GM23338 (cell line): Measurements from ENCODE around the gene ZSWIM1. TPM values are rescaled to one million over a fixed set of nuclear protein-coding genes. Genes with fewer than 3 reads are reported as not detected.

Experiments used
- ATAC-seq: fragments of 200-7000 bp; cut with Tn5 transposase; 3 replicates; pipeline ENCODE4 v1.9.1; 2020
- DNase-seq: peaks from one replicate; pipeline ENCODE4 v3.0.0-alpha.2; 2015; ENCODE audit warnings: low spot score
- H2AFZ ChIP-seq: fragments of 200-600 bp; sonication (generic); 2 replicates; pipeline ENCODE4 v1.8.0; 2016; ENCODE audit warnings: antibody characterized with exemption, mild to moderate bottlenecking, moderate library complexity
- H3F3A ChIP-seq: fragments of 200-600 bp; sonication (generic); replicated peaks from 2 replicates; pipeline ENCODE4 v1.8.0; 2017; ENCODE audit warnings: antibody characterized with exemption, mixed run types, low read depth
- H3K27ac ChIP-seq: fragments of 200-600 bp; sonication (generic); 2 replicates; pipeline ENCODE4 v1.6.1; 2016; ENCODE audit warnings: low read depth
- H3K27me3 ChIP-seq: fragments of 200-600 bp; sonication (generic); 2 replicates; pipeline ENCODE4 v1.8.0; 2016; ENCODE audit warnings: mild to moderate bottlenecking, mixed run types, moderate library complexity; ENCODE audit not compliant: insufficient read depth
- H3K36me3 ChIP-seq: fragments of 200-600 bp; sonication (generic); 2 replicates; pipeline ENCODE4 v1.8.0; 2016; ENCODE audit warnings: mild to moderate bottlenecking; ENCODE audit not compliant: insufficient read depth
- H3K4me1 ChIP-seq: fragments of 200-600 bp; sonication (generic); 2 replicates; pipeline ENCODE4 v1.8.0; 2016; ENCODE audit warnings: mild to moderate bottlenecking, moderate library complexity; ENCODE audit not compliant: insufficient read depth
- H3K4me2 ChIP-seq: fragments of 200-600 bp; sonication (generic); 2 replicates; pipeline ENCODE4 v1.7.1; 2017; ENCODE audit warnings: mixed run types
- H3K4me3 ChIP-seq: fragments of 200-600 bp; sonication (generic); 2 replicates; pipeline ENCODE4 v1.6.1; 2016; ENCODE audit warnings: mixed run types
- H3K79me2 ChIP-seq: fragments of 200-600 bp; sonication (generic); replicated peaks from 2 replicates; pipeline ENCODE4 v1.8.0; 2017; ENCODE audit warnings: mild to moderate bottlenecking; ENCODE audit not compliant: insufficient read depth
- H3K9me2 ChIP-seq: fragments of 200-600 bp; sonication (generic); 2 replicates; pipeline ENCODE4 v1.8.0; 2017; ENCODE audit not compliant: insufficient read depth
- H4K20me1 ChIP-seq: fragments of 200-600 bp; sonication (generic); replicated peaks from 2 replicates; pipeline ENCODE4 v1.8.0; 2017; ENCODE audit warnings: mild to moderate bottlenecking; ENCODE audit not compliant: insufficient read depth
- H3K27ac Mint-ChIP-seq: 2 replicates; pipeline ENCODE4 v1.8.0; 2020; ENCODE audit warnings: inconsistent platforms, mild to moderate bottlenecking, moderate library complexity, mixed read lengths
- H3K27me3 Mint-ChIP-seq: 3 replicates; pipeline ENCODE4 v1.8.0; 2022; ENCODE audit warnings: low read depth, mild to moderate bottlenecking, moderate library complexity, mixed read lengths, inconsistent platforms; ENCODE audit not compliant: insufficient read depth, poor library complexity
- H3K36me3 Mint-ChIP-seq: 3 replicates; pipeline ENCODE4 v1.8.0; 2021; ENCODE audit warnings: low read depth, mild to moderate bottlenecking, inconsistent platforms, moderate library complexity, mixed read lengths
- H3K4me1 Mint-ChIP-seq: 3 replicates; pipeline ENCODE4 v1.8.0; 2020; ENCODE audit warnings: mild to moderate bottlenecking, inconsistent platforms, mixed read lengths
- H3K4me3 Mint-ChIP-seq: 3 replicates; pipeline ENCODE4 v1.8.0; 2021; ENCODE audit warnings: moderate library complexity, mild to moderate bottlenecking, inconsistent platforms, mixed read lengths
- H3K9me3 Mint-ChIP-seq: 3 replicates; pipeline ENCODE4 v1.8.0; 2020; ENCODE audit warnings: moderate library complexity, mild to moderate bottlenecking, inconsistent platforms, mixed read lengths
- CREB1 ChIP-seq: fragments of 250-450 bp; sonication (Bioruptor Pico); IDR thresholded peaks from 2 replicates; pipeline ENCODE4 v1.5.0; 2020; ENCODE audit warnings: low read depth, mild to moderate bottlenecking, moderate library complexity
- EZH2 ChIP-seq: fragments of 200-600 bp; sonication (generic); IDR thresholded peaks from one replicate; pipeline ENCODE4 v1.8.0; 2017; ENCODE audit warnings: antibody characterized with exemption, mild to moderate bottlenecking, low read depth; ENCODE audit not compliant: unreplicated experiment
- EZH2phosphoT487 ChIP-seq: fragments of 200-600 bp; sonication (generic); IDR thresholded peaks from one replicate; pipeline ENCODE4 v1.8.1; 2018; ENCODE audit warnings: antibody characterized with exemption; ENCODE audit not compliant: unreplicated experiment
- JUNB ChIP-seq: IDR thresholded peaks from one replicate; pipeline ENCODE4 v1.6.1; 2016; ENCODE audit warnings: antibody characterized with exemption; ENCODE audit not compliant: unreplicated experiment
- NANOG ChIP-seq: IDR thresholded peaks from 2 replicates; pipeline ENCODE4 v1.6.1; 2016; ENCODE audit warnings: antibody characterized with exemption, borderline replicate concordance
- POLR2AphosphoS5 ChIP-seq: IDR thresholded peaks from 2 replicates; pipeline ENCODE4 v1.6.1; 2016; ENCODE audit warnings: antibody characterized with exemption, low read depth
- STAT1 ChIP-seq: IDR thresholded peaks from one replicate; pipeline ENCODE4 v1.6.1; 2016; ENCODE audit warnings: antibody characterized with exemption; ENCODE audit not compliant: unreplicated experiment
- ZNF114 ChIP-seq: fragments of 250-450 bp; sonication (Bioruptor Pico); IDR thresholded peaks from 2 replicates; pipeline ENCODE4 v1.5.0; 2020; ENCODE audit warnings: mild to moderate bottlenecking, moderate library complexity
- ZNF331 ChIP-seq: fragments of 250-450 bp; sonication (Bioruptor Pico); IDR thresholded peaks from 2 replicates; pipeline ENCODE4 v1.5.0; 2020; ENCODE audit warnings: low read depth, mild to moderate bottlenecking, moderate library complexity
- polyA plus RNA-seq: library from polyadenylated mRNA; unstranded; fragments of >200 nt; fragmentation: Nextera tagmentation; extraction: Ambion mirVana; gene quantifications from 2 replicates; pipeline ENCODE4 v1.2.1, GENCODE V29; 2016
- total RNA-seq: library from RNA; depleted of rRNA; stranded (reverse); fragments of >200 nt; shearing (Covaris generic); gene quantifications from 2 replicates; pipeline ENCODE4 v1.2.3, GENCODE V29; 2014
- TF ChIP-seq, protein P1 (sequence below), 2 experiments: fragments of 200-600 bp in 1 of 2; sonication (generic) in 1 of 2; conservative IDR thresholded peaks; 2 replicates each; pipeline versions ENCODE4 v1.5.1 to v1.6.1; 2016 to 2017; ENCODE audit warnings: antibody characterized with exemption in 2 of 2, low read depth in 2 of 2, mild to moderate bottlenecking in 2 of 2, moderate library complexity in 1 of 2
- TF ChIP-seq, protein P2 (sequence below): IDR thresholded peaks from 2 replicates; pipeline ENCODE4 v1.6.1; 2016; ENCODE audit warnings: antibody characterized with exemption
- TF ChIP-seq, protein P3 (sequence below): fragments of 250-450 bp; sonication (Bioruptor Pico); IDR thresholded peaks from 2 replicates; pipeline ENCODE4 v1.5.0; 2020; ENCODE audit warnings: mild to moderate bottlenecking, moderate library complexity
- TF ChIP-seq, protein P4 (sequence below): IDR thresholded peaks from one replicate; pipeline ENCODE4 v1.6.1; 2018; ENCODE audit warnings: antibody characterized with exemption; ENCODE audit not compliant: unreplicated experiment

The ZSWIM1 gene
- total and polyA plus RNA-seq, 2 experiments from 2014 or later: 11.5 to 16.2 TPM

DNA sequence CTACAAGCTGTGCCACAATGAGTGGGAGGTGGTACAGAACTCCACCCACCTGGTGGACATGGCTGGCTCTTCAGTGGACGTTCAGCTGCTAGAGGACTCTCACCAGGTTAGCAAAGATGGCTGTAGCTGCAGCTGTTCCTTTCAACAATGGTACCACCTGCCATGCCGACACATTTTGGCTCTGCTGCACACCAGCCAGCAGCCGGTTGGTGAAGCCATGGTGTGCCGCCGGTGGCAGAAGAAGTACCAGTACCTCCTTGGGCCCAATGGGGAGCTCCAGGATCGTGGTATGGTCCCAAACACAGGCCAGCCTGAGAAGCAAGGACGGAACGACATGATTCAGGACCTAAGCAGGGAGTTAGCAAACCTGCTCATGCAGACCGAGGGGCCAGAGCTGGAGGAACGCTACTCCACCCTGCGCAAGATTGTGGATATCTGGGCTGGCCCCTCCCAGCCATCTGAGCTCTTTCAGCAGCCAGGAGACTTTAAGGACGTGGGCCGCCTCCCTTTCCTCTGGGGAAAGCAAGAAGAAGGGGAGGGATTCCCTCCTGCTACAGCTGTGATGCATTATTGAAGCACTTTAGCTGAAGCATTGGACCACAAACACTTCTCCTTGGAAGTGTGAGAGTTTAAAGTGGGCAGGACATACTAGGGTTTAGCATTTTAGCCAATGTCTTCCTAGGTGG is 2.8 kb upstream of the ZSWIM1 start:
- Mint-ChIP-seq H3K4me1 (peaks cover 8% of the 10 kb centered on the region; the same call in 2 of the 3 replicates), H3K27ac (no peak overlapping the region), H3K27me3 (peaks cover 6% of the 10 kb centered on the region), H3K9me3 (peaks cover 4% of the 10 kb centered on the region; the same call in 1 of the 3 replicates), H3K4me3 (no peak overlapping the region), H3K36me3 (peaks cover 17% of the 10 kb centered on the region)
- Histone ChIP-seq H2AFZ (no peak overlapping the region), H3K79me2 (peaks cover 14% of the 10 kb centered on the region), H3K4me3 (no peak overlapping the region), H3K27me3 (no peaks in the 10 kb centered on the region), H3F3A (no peaks in the 10 kb centered on the region), H3K4me1 (no peaks in the 10 kb centered on the region), H3K4me2 (no peak overlapping the region), H3K36me3 (no peaks in the 10 kb centered on the region), H3K9me2 (no peaks in the 10 kb centered on the region), H3K27ac (no peak overlapping the region), H4K20me1 (peaks cover 11% of the 10 kb centered on the region; the same call in 1 of the 2 replicates)
- TF ChIP-seq, protein P1, sequence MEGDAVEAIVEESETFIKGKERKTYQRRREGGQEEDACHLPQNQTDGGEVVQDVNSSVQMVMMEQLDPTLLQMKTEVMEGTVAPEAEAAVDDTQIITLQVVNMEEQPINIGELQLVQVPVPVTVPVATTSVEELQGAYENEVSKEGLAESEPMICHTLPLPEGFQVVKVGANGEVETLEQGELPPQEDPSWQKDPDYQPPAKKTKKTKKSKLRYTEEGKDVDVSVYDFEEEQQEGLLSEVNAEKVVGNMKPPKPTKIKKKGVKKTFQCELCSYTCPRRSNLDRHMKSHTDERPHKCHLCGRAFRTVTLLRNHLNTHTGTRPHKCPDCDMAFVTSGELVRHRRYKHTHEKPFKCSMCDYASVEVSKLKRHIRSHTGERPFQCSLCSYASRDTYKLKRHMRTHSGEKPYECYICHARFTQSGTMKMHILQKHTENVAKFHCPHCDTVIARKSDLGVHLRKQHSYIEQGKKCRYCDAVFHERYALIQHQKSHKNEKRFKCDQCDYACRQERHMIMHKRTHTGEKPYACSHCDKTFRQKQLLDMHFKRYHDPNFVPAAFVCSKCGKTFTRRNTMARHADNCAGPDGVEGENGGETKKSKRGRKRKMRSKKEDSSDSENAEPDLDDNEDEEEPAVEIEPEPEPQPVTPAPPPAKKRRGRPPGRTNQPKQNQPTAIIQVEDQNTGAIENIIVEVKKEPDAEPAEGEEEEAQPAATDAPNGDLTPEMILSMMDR (conservative IDR thresholded peaks at IDR 0.05; ENCODE audit: low read depth in 2 of 2): no peak
- TF ChIP-seq, protein P2, sequence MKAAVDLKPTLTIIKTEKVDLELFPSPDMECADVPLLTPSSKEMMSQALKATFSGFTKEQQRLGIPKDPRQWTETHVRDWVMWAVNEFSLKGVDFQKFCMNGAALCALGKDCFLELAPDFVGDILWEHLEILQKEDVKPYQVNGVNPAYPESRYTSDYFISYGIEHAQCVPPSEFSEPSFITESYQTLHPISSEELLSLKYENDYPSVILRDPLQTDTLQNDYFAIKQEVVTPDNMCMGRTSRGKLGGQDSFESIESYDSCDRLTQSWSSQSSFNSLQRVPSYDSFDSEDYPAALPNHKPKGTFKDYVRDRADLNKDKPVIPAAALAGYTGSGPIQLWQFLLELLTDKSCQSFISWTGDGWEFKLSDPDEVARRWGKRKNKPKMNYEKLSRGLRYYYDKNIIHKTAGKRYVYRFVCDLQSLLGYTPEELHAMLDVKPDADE: no peak
- TF ChIP-seq, protein P3, sequence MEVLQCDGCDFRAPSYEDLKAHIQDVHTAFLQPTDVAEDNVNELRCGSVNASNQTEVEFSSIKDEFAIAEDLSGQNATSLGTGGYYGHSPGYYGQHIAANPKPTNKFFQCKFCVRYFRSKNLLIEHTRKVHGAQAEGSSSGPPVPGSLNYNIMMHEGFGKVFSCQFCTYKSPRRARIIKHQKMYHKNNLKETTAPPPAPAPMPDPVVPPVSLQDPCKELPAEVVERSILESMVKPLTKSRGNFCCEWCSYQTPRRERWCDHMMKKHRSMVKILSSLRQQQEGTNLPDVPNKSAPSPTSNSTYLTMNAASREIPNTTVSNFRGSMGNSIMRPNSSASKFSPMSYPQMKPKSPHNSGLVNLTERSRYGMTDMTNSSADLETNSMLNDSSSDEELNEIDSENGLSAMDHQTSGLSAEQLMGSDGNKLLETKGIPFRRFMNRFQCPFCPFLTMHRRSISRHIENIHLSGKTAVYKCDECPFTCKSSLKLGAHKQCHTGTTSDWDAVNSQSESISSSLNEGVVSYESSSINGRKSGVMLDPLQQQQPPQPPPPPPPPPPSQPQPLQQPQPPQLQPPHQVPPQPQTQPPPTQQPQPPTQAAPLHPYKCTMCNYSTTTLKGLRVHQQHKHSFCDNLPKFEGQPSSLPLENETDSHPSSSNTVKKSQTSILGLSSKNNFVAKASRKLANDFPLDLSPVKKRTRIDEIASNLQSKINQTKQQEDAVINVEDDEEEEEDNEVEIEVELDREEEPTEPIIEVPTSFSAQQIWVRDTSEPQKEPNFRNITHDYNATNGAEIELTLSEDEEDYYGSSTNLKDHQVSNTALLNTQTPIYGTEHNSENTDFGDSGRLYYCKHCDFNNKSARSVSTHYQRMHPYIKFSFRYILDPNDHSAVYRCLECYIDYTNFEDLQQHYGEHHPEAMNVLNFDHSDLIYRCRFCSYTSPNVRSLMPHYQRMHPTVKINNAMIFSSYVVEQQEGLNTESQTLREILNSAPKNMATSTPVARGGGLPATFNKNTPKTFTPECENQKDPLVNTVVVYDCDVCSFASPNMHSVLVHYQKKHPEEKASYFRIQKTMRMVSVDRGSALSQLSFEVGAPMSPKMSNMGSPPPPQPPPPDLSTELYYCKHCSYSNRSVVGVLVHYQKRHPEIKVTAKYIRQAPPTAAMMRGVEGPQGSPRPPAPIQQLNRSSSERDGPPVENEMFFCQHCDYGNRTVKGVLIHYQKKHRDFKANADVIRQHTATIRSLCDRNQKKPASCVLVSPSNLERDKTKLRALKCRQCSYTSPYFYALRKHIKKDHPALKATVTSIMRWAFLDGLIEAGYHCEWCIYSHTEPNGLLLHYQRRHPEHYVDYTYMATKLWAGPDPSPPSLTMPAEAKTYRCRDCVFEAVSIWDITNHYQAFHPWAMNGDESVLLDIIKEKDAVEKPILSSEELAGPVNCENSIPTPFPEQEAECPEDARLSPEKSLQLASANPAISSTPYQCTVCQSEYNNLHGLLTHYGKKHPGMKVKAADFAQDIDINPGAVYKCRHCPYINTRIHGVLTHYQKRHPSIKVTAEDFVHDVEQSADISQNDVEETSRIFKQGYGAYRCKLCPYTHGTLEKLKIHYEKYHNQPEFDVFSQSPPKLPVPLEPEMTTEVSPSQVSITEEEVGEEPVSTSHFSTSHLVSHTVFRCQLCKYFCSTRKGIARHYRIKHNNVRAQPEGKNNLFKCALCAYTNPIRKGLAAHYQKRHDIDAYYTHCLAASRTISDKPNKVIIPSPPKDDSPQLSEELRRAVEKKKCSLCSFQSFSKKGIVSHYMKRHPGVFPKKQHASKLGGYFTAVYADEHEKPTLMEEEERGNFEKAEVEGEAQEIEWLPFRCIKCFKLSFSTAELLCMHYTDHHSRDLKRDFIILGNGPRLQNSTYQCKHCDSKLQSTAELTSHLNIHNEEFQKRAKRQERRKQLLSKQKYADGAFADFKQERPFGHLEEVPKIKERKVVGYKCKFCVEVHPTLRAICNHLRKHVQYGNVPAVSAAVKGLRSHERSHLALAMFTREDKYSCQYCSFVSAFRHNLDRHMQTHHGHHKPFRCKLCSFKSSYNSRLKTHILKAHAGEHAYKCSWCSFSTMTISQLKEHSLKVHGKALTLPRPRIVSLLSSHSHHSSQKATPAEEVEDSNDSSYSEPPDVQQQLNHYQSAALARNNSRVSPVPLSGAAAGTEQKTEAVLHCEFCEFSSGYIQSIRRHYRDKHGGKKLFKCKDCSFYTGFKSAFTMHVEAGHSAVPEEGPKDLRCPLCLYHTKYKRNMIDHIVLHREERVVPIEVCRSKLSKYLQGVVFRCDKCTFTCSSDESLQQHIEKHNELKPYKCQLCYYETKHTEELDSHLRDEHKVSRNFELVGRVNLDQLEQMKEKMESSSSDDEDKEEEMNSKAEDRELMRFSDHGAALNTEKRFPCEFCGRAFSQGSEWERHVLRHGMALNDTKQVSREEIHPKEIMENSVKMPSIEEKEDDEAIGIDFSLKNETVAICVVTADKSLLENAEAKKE: no peak
- TF ChIP-seq, protein P4, sequence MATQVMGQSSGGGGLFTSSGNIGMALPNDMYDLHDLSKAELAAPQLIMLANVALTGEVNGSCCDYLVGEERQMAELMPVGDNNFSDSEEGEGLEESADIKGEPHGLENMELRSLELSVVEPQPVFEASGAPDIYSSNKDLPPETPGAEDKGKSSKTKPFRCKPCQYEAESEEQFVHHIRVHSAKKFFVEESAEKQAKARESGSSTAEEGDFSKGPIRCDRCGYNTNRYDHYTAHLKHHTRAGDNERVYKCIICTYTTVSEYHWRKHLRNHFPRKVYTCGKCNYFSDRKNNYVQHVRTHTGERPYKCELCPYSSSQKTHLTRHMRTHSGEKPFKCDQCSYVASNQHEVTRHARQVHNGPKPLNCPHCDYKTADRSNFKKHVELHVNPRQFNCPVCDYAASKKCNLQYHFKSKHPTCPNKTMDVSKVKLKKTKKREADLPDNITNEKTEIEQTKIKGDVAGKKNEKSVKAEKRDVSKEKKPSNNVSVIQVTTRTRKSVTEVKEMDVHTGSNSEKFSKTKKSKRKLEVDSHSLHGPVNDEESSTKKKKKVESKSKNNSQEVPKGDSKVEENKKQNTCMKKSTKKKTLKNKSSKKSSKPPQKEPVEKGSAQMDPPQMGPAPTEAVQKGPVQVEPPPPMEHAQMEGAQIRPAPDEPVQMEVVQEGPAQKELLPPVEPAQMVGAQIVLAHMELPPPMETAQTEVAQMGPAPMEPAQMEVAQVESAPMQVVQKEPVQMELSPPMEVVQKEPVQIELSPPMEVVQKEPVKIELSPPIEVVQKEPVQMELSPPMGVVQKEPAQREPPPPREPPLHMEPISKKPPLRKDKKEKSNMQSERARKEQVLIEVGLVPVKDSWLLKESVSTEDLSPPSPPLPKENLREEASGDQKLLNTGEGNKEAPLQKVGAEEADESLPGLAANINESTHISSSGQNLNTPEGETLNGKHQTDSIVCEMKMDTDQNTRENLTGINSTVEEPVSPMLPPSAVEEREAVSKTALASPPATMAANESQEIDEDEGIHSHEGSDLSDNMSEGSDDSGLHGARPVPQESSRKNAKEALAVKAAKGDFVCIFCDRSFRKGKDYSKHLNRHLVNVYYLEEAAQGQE: no peak
- TF ChIP-seq STAT1 (no peak), JUNB (no peak), EZH2 (no peak), POLR2AphosphoS5 (no peak), ZNF114 (CRISPR knock-in tag) (no peak), NANOG (no peak), ZNF331 (CRISPR knock-in tag) (no peak), CREB1 (CRISPR knock-in tag) (no peak), EZH2phosphoT487 (no peak)
- no peak for DNase-seq
- no peak for ATAC-seq
